ENCODE data around the gene TLL2. TPM values are rescaled to one million over a fixed set of nuclear protein-coding genes. Genes with fewer than 3 reads are reported as not detected.

TLL2 gene
- total RNA-seq, 1 experiment from 2014 or later, result 0.18 TPM

Other genes starting within 250 kb of the TLL2 start
- not detected in 2 replicates for gene BLNK, start 242.4 kb downstream of the TLL2 start, total RNA-seq (2014; rRNA removed)
- gene DNTT, start 209.5 kb downstream of the TLL2 start, total RNA-seq (2014; rRNA removed), result not detected in 2 replicates
- gene OPALIN, start 154.9 kb downstream of the TLL2 start, total RNA-seq (2014; rRNA removed), result not detected in 2 replicates
- 39.2 and 47.0 TPM in 2 replicates for gene TM9SF3, start 73.1 kb upstream of the TLL2 start, total RNA-seq (2014; rRNA removed)
- gene PIK3AP1, start 206.6 kb upstream of the TLL2 start, total RNA-seq (2014; rRNA removed), result 3.7 and 4.7 TPM in 2 replicates